NCI-H2029 treated with DMSO at 0.1 percent for 48 hours (cell line): ENCODE measurements around the gene CEP112.

ENCODE experiments used
- DNase-seq: peaks from one replicate; lab custom pipeline; 2025; lab: John Stamatoyannopoulos, UW

Gene CEP112

DNA sequence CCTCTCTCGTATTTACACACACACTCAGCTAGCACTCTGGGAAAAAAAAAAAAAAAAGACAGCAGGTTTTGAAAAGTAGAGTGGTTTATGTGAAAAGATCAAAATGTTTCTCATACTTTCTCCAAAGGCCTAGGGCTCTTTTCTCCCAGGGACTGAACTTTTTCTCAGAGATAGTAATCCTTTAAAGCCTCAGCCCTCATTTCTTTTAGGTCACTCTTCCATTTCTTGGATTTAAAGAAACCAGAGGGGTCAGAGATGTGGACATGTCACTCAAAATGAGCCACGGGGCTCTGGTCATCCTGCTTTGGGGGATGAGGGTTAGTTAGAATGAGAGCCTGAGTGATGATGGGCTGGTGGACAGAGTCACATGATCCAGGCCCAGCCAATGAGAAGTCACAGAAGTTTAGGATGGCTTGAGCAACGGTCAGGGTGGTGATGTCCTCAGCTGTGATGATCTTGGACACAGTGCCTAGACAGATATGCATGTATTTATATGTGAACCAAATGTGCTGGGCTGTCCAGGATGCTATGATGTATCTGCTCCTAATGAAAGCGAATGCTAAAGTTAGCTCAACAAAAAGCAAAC, 596.8 kb downstream of the CEP112 start:
- DNase-seq, result no peak

DNA sequence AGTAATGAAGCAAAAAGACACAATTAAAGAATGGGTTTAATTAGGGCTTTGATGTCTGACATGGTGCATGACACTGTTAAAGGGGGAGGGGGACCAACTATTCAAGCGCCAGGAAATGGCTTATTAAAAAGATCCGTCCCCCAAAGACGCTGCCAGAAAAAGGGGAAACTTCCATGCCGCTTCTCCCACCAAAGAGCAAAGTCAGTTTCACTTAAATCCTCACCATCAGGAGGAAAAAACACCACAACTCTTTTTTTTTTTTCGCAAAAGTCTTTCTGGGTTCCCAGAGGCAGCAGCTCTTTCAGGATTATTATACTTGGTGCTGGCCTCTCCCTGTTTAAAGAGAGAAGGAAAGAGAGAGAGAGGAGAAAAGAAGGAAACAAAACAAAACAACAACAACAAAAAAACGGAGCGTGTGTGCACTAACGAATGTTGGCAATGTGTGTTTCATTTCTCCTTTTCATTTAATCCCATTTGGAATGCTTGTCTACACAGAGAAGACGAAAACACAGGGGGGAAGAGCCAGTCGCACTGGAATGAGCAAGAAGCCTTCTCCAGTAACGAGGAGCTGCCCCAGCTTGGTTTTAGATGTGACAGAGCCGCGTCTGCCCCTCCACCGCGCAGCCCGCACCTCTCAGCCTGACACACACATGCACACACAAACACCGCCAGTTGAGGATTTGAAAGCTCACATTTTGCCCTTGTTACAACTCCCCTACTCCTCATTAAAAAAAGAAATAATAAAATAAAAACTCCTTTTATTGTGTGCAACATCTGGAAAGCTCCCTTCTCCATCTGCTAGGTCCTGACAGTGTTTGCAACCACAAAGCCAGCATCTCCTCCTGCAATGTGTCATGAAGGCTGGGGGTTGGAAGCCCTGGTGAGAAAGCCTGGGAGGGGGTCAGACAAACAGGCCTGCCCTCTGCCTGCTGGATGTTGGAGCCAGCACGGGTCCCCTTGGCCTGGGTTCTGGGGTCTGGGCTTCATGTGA, 597.8 kb downstream of the CEP112 start:
- no peak for DNase-seq

DNA sequence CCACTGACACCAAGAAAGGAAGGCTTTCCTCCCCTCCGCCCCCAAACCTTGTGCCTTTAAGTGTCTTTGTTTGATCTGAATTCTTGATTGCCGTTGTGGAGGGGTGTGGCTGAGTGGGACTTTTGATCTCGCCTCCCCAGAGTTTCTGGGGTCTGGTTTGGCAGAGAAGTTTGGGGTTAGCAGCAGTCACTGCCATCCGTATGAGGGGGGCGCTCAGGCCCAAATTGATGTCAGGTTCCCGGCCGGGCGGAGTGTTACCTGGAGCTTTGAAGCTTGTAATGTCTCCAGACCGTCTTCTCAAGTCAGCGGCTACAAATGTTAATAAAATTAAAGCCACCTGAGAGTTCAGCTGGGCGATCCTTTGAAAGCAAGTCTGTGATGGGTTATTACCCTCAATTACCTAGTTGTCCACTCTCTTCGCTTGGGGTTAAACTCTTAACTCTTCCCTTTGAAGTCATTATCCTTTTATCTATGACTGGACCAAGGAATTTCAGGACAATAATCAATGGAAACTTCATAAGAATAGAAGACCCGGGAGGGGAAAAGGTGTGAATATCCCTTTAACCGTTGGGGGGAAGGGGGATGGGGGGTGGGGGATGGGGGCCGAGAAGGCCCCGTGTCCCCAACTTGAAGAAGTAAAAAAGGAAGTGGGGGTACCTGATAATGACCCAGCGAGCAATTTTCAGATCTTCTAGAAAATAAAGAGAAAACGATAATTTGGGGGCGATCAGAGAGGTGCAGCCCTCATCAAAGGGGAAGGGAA, 598.7 kb downstream of the CEP112 start:
- no peak for DNase-seq

DNA sequence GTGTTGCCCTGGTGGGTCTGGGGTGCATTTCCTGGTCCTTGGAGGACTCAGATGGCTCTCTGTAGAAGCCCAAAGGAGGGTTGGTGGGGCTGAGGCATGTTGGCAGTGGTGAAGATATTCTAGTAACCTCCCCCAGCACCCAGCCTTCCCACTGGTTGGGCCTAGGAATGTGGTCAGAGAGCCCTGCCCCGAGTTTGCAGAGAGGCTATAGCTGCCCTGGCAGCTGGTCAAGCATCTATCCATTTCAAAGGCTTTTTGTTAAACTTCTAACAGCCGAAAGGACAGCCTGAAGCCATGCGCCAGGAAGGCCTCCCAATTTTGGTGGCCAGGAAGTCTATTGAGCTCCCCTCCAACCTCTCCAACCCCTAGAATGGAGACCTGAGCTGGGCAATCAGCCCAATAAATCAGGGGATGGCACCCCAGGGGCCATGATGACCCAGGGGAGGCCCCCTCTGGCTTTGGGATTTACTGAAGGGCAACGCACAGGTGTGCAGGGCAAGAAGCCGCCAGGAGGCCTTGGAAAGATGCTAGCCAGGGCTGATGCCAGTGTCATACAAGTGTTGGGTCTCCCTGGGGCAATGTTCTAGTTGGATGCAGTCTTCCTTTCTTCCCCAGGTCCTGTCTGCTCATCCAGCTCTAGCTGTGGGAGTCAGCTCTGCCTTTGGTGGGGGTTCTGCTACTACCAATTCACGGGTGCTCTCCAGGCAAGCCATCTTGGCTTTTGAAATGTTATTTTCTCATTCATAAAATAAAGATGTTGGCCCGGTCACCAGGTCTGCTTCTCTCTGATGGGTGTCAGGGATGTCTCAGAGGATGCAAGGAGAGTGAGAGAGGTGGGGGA, 599.6 kb downstream of the CEP112 start:
- no peak for DNase-seq

DNA sequence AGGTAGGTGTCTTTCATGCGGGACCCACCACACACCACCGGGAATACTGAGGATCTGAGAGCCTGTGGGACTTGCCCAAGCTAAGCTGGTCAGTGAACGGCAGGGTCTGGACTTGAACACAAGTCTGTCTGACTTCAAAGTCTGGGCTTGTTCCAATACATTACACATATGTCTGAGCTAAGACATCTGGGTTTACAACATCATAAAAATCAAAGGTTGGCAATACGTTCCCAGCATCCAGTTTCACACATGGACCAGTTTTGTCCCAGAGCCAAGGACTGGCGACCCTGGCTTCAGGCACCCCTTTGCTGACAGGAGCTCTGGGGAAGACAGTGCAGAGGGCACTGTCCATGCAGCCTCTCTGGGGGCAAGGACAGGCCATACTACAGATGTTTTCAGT, 602.6 kb downstream of the CEP112 start:
- DNase-seq, result no peak

DNA sequence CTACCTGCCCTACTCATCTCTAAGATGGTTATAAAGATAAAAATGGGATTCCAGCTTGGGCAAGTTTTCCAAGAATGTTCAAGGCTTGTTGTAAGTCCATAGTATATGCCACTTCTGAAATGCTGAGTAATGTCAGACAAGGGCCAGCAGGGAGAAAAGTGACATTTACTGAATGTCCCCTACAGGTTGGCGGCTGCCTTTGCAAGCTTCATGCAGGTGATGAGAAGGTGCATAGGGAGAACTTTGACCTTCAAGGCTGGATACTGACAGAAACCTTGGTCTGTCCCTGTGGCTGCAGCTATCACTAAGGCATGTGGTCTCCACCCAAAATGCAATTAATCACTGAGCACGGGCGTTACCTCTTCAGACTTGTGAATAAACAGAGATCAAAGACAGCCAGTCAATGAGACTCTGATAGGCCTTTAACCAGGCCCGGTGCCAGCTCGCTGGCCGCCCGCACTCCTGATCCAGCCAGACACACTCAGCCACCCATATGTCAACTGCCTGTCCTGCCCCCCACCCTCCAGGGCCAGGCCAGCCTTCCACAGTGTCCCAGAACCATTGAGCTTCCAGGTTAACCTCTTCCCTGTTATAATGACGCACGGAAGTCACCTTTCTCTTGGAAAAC, 603.6 kb downstream of the CEP112 start:
- peak; percentile 72 for DNase-seq

DNA sequence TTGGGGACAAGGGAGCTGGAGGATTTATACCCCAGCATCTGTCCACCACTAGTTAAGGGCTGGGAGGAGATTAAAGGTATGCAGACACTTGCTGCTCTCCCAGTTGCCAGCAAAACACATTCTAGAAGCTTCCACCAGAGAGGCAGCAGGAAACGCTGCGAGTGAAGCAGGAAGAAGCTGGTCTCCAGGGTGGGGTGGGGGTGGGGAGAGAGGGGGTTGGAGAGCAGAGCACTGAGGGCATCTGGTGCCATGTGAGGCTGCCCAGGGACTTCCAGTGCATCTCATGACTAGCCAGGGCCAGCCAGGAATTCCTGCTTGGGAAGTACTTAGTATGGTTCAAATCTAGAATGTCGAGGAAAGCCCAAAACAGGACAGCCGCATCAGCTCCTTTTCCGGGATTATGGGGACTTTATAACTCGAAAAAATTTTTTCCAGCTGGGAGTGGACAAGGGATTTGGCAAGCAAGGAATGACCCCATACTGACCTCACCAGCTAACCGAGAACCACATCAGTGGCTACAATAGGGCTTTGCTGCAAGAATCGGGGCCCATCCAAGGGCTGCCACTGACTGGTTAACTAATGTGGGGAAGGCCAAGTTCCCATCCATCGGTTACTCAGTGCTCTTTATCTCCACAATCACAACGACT, 604.3 kb downstream of the CEP112 start:
- DNase-seq, result no peak

DNA sequence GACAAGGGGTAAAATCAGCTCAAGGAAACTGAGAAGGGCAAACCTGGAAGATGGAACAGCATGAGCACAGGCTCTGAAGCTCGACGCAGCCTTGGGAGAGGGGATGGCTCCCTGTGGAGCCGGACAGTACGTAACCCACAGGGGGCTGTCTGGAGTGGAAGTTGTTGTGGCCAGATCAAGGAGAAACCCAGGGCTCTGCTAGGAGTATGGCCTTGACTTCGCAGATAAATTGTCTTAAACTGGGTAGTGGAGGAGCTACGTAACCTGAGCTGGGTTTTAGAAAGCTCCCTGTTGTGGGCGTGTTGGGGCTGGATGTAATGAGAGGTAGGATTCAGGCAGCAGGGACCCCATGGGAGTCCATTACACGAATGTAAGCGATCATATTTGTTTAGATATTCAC, 605.0 kb downstream of the CEP112 start:
- no peak for DNase-seq
